Activated T-helper 2 cell treated with anti-CD3 and anti-CD28 coated beads, Interferon-gamma antibody, Interleukin-2, Interleukin-4, amounts not matched to agents 10 μg/mL and 5 μg/mL and 100 μg/mL, durations not matched to agents 14 hours and 24 hours and 36 hours (primary cell): Measurements from ENCODE around the gene ABCC3. TPM values are rescaled to one million over a fixed set of nuclear protein-coding genes. Genes with fewer than 3 reads are reported as not detected.
"Not testable (repeated sequence)": the region's sequence is repeated elsewhere in the genome, so short reads cannot be mapped to it uniquely, and the experiment has no call there.

Experiments used
- DNase-seq: peaks from one replicate; pipeline ENCODE4 v3.0.0; 2021; ENCODE audit warnings: low spot score
- H3K27ac Mint-ChIP-seq: one replicate; pipeline ENCODE4 v1.8.0; 2021; ENCODE audit warnings: mixed read lengths
- H3K27me3 Mint-ChIP-seq: one replicate; pipeline ENCODE4 v1.8.0; 2021; ENCODE audit warnings: low read depth, mixed read lengths
- H3K36me3 Mint-ChIP-seq: one replicate; pipeline ENCODE4 v1.8.0; 2021; ENCODE audit warnings: low read depth, mixed read lengths
- H3K4me1 Mint-ChIP-seq: one replicate; pipeline ENCODE4 v1.8.0; 2021; ENCODE audit warnings: low read depth, mixed read lengths
- H3K4me3 Mint-ChIP-seq: one replicate; pipeline ENCODE4 v1.8.0; 2021; ENCODE audit warnings: low read depth, mild to moderate bottlenecking, moderate library complexity, mixed read lengths
- H3K9me3 Mint-ChIP-seq: one replicate; pipeline ENCODE4 v1.8.0; 2021; ENCODE audit warnings: mixed read lengths
- intact Hi-C: fragments of 100-400 bp; cut with micrococcal nuclease; formaldehyde crosslinking; loops from one replicate; pipeline ENCODE4 v1.15.1; 2023
- total RNA-seq: library from RNA; stranded (reverse); gene quantifications from 2 replicates; pipeline ENCODE4 v1.2.3, GENCODE V29; 2022

The ABCC3 gene
- total RNA-seq, 1 donor from 2014 or later = not detected

DNA sequence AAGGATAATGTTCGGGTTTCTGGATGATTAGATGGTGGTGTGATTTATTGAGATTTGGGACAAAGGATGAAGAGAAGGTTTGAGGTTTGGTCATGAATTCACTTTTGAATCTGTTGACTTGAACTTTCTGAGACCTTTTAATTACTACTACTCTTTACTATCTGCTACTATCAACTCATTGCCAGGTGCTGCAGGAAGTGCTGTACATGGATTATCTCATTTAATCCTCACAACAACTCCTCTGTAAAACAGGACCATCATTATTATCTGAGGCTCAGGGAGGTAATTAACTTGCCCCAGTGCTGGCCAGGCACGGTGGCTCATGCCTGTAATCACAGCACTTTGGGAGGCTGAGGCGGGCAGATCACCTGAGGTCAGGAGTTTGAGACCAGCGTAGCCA, 76.0 kb downstream of the ABCC3 start:
- H3K4me3 Mint-ChIP-seq = no peak overlapping the region
- peaks cover 8% of the 10 kb centered on the region for H3K27me3 Mint-ChIP-seq
- peaks cover 4% of the 10 kb centered on the region for H3K36me3 Mint-ChIP-seq
- H3K4me1 Mint-ChIP-seq = peaks cover 17% of the 10 kb centered on the region
- no peaks in the 10 kb centered on the region for H3K9me3 Mint-ChIP-seq
- DNase-seq = no peak
- H3K27ac Mint-ChIP-seq = no peak overlapping the region
- intact Hi-C loops = no loop called here

DNA sequence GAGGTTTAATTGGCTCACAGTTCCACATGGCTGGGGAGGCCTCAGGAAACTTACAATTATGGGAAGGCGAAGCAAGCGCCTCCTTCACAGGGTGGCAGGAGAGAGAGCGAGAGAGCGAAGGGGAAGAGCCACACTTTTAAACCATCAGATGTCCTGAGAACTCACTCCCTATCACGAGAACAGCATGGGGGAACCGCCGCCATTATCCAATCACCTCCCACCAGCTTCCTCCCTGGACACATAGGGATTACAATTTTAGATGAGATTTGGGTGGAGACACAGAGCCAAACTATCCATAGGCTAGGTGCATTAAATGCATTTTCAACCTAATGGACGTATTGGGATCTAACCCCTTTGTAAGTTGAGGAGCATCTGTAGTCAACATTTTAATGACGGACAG, 78.0 kb downstream of the ABCC3 start:
- DNase-seq = no peak
- no peaks in the 10 kb centered on the region for H3K36me3 Mint-ChIP-seq
- intact Hi-C loops = no loop called here
- H3K27me3 Mint-ChIP-seq = peaks cover 8% of the 10 kb centered on the region
- no peak overlapping the region for H3K4me3 Mint-ChIP-seq
- no peaks in the 10 kb centered on the region for H3K9me3 Mint-ChIP-seq
- peaks cover 15% of the 10 kb centered on the region for H3K4me1 Mint-ChIP-seq
- no peak overlapping the region for H3K27ac Mint-ChIP-seq

DNA sequence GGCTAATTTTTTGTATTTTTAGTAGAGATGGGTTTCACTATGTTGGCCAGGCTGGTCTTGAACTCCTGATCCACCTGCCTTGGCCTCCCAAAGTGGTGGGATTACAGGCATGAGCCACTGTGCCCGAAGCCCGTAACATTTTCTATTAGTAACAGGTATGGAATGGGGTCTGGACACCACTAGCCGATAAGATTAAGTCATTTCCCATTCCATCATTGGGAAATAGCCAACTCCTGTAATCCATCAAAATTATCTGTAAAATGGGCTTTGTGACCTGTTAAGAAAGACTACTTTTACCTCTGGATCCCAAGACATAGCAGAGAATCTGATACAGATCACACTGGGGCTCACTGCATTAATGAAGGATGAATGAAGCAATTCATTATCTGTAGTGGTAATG, 80.8 kb downstream of the ABCC3 start:
- Mint-ChIP-seq H3K4me3 (no peak overlapping the region), H3K27ac (no peak overlapping the region), H3K36me3 (peaks cover 9% of the 10 kb centered on the region), H3K9me3 (no peaks in the 10 kb centered on the region), H3K27me3 (peaks cover 8% of the 10 kb centered on the region), H3K4me1 (peaks cover under 1% of the 10 kb centered on the region)
- intact Hi-C loops = no loop called here
- DNase-seq = no peak

DNA sequence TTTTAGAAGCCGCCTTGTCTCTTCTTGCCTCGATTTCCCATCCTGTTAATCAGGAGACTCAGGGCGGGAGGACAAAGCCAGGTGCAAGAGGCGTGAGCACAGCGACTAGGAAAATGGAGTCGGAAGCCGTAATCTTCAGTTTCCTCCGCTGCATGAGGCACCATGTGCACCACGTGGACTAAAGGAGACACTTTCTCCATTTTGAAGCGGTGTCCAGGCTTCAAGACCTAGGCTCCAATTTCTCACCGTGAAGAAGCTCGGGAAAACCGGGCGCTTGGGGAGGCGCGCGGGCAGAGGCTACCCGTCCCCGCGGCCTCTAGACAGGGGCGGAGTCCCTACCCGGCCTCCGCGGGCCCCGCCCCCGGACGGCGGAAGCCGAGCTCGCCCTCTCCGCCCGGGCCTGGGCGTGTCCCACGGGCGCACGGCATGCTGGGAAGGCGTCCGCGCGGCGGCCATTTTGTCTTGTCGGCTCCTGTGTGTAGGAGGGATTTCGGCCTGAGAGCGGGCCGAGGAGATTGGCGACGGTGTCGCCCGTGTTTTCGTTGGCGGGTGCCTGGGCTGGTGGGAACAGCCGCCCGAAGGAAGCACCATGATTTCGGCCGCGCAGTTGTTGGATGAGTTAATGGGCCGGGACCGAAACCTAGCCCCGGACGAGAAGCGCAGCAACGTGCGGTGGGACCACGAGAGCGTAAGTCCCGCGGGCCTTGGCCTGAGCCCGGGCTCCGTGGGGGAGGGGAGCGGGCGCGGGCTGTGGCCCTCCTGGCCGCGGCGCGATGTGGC, 84.7 kb downstream of the ABCC3 start, which contains the start of gene LUC7L3:
TSS of gene LUC7L3 (plus strand) at position 460 of the 780 bp plus-strand sequence. CDS start at position 590, 130 bp downstream.
- peak; percentile 94 for DNase-seq
- Mint-ChIP-seq H3K4me1 (peaks cover 14% of the 10 kb centered on the region), H3K4me3 (peak within 1 kb of the TSS; percentile 94), H3K27ac (peak within 1 kb of the TSS; percentile 99), H3K36me3 (peaks cover 30% of the 10 kb centered on the region), H3K27me3 (no peaks in the 10 kb centered on the region), H3K9me3 (no peaks in the 10 kb centered on the region)
- intact Hi-C loops = loop anchor here (1.0 kb wide), 1 partner anchor 11 kb away; no protein-coding TSS in a partner anchor

DNA sequence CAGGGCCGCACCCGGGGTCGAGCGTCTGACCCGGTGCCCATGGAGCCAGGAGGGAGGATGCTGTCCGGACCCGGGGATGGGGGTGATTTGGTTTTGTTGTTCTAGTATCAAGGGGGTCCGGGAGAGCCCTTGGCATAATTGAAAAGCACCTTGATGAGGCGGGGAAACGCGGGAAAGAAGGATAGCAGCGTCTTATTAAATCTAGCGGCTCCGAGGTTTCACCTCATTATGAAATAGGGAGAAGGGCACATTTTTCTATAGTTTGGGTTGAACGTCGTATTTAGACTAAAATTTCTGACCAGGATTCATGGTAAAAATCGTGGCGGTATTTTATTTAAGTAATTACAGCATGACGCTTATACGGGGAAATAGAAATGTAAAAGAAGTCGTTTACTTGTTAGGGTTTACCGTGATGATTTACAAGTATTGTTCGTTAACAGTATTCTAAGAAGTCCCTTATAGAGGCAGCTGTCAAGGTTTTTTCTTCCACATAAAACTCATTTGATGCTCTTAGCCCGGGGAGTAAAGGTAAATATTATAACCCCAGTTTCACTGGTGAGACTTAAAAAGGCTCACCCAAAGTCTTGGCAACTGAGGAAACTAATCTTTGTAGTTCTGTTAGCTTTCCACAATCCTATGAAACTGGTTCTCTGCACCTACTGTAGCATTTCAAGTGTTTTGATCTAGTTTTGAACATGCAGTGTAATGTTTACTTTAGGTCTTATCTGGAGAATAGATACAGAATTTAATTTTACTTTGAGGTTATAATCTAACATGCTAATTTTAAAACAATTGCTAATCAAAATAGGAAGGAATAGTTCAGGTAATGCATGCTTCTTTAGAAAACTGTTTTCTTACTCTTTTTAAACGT, 85.5 kb downstream of the ABCC3 start:
- H3K4me3 Mint-ChIP-seq = peak overlapping the region; percentile 94
- no peaks in the 10 kb centered on the region for H3K9me3 Mint-ChIP-seq
- peaks cover 14% of the 10 kb centered on the region for H3K4me1 Mint-ChIP-seq
- intact Hi-C loops = loop anchor here (1.0 to 5.0 kb wide), 2 partner anchors 12 to 147 kb away; partner anchors contain the start of gene TOB1
- peak overlapping the region; percentile 99 for H3K27ac Mint-ChIP-seq
- no peak for DNase-seq
- H3K27me3 Mint-ChIP-seq = no peaks in the 10 kb centered on the region
- peaks cover 35% of the 10 kb centered on the region for H3K36me3 Mint-ChIP-seq

DNA sequence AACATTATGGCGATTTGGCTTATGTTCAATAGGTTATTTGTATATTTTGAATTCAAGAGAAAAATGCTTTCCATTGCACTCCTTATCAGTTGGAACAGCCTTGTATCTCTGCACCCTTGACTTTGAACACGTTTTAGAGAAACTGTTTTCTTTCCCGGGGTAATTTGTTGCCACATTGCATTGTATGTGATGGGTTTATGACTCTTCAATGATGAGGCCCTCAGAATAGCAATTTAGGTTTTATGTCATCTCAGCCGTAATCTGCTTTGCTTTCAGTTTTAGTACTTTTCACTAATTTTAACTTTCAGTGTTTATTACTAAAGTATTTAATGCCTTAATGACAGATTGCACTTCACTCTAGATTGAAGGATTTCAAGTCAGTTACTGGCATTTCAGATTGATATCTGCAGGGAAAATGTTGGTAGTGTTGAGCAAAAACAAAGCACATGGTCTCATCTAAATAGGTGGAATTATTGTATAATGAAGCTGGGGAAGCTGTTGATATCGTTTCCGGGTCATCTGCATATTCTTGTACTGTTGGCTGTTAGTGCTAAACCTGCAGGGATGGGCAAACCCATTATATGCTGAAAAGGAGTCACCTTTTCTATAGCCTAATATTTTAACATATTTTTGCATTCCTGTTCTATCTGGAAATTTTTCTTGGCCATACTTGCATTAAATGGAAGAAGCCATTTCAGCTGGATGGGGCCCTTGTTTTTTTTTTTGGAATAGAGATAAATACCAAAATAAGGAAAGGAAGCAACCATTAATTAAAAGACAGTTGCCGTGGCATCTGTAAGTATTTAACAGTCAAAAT, 86.7 kb downstream of the ABCC3 start:
- DNase-seq = no peak
- peaks cover 35% of the 10 kb centered on the region for H3K36me3 Mint-ChIP-seq
- H3K27ac Mint-ChIP-seq = peak overlapping the region; percentile 99
- H3K27me3 Mint-ChIP-seq = no peaks in the 10 kb centered on the region
- H3K4me1 Mint-ChIP-seq = peaks cover 16% of the 10 kb centered on the region
- intact Hi-C loops = loop anchor here (5.0 kb wide), 1 partner anchor 146 kb away; the partner anchor contains the start of gene TOB1
- peak overlapping the region; percentile 94 for H3K4me3 Mint-ChIP-seq
- H3K9me3 Mint-ChIP-seq = no peaks in the 10 kb centered on the region

DNA sequence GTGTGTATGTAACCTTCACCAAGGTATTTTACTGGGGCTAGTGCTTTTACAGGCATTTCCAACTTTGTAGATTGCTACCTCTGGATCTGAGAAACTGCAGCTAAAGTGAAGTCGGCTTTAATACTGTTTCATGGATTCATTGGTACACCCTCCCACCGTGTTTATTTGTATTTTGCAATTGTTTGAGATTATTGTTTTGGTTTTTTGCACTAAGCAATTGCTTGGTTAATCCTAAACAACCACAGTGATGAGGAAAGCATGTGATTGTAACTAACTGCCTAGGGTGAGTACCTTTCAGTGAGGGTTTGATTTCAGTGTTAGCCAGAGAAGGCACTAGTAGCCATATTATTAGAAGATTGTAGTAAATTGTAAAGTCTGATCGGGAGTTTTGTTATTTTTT, 88.1 kb downstream of the ABCC3 start:
- DNase-seq = no peak
- Mint-ChIP-seq H3K4me3 (peak overlapping the region; percentile 26), H3K27me3 (no peaks in the 10 kb centered on the region), H3K27ac (no peak overlapping the region), H3K36me3 (peaks cover 41% of the 10 kb centered on the region), H3K9me3 (no peaks in the 10 kb centered on the region), H3K4me1 (peaks cover 23% of the 10 kb centered on the region)
- intact Hi-C loops = loop anchor here (5.0 kb wide), 1 partner anchor 145 kb away; the partner anchor contains the start of gene TOB1

DNA sequence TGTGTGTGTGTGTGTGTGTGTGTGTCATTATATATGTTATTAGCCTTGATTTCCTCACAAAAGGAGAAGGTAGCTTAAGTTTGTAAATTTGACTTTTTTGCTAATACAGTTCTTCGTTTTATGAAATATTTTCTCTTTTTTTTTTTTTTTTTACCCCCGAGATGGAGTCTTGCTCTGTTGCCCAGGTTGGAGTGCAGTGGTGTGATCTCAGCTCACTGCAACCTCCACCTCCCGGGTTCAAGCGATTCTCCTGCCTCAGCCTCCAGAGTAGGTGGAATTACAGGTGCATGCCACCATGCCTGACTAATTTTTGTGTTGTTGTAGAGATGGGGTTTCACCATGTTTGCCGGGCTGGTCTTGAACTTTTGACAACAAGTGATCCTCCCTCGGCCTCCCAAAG, 89.9 kb downstream of the ABCC3 start:
- not testable (repeated sequence) for H3K27me3 Mint-ChIP-seq, H3K4me3 Mint-ChIP-seq, H3K9me3 Mint-ChIP-seq, H3K27ac Mint-ChIP-seq, DNase-seq
- intact Hi-C loops = loop anchor here (5.0 kb wide), 1 partner anchor 143 kb away; the partner anchor contains the start of gene TOB1
- Mint-ChIP-seq H3K4me1 (peaks cover 36% of the 10 kb centered on the region), H3K36me3 (peaks cover 41% of the 10 kb centered on the region)

DNA sequence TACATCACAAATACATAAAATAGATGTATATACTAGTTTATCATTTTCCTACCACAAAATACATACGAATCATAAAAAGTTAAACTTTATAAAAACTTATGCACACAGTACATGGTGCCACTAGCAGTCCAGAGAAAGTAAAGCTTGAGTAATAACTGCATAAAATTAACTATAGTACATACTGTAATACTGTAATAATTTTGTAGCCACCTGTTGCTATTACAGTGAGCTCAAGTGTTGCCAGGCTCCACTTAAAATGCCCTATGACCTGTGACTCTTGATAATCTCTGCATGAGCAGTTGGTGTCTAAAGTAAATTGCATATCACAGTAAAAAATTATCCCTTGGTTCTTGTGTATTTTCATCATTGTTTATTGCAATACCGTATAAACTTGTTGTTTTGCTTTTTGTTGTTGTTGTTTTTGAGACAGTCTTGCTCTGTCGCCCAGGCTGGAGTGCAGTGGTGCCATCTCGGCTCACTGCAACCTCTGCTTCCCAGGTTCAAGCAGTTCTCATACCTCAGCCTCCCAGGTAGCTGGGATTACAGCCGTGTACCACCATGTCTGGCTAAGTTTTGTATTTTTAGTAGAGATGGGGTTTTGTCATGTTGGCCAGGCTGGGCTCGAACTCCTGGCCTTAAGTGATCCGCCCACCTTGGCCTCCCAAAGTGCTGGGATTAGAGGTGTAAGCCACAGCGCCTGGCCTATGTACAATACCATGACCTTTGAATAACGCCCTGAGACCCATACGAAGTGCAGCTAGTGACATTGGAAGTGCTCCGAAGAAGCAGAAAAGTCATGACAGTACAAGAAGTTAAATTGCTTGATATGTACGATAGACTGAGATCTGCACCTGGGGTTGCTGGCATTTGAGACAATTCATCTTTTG, 91.3 kb downstream of the ABCC3 start:
- Mint-ChIP-seq H3K4me3 (no peak overlapping the region), H3K27me3 (no peaks in the 10 kb centered on the region), H3K4me1 (peaks cover 36% of the 10 kb centered on the region), H3K27ac (no peak overlapping the region), H3K9me3 (no peaks in the 10 kb centered on the region), H3K36me3 (peaks cover 29% of the 10 kb centered on the region)
- no peak for DNase-seq
- intact Hi-C loops = no loop called here

DNA sequence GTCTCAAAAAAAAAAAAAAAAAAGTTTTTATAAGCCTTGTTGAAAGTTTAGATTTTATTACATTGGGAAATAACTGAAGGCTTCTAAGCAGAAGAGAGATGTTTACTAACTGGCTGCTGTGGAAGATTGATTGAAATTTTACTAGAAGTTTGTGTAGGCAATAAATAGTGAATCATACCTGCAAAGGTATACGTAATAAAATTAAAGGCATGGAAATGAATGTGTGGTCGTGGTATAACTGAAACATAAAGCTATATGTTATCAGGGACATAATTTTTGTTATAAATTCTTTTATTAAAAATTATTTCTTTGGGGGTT, 93.4 kb downstream of the ABCC3 start:
- DNase-seq = no peak
- Mint-ChIP-seq H3K27ac (no peak overlapping the region), H3K36me3 (peaks cover 25% of the 10 kb centered on the region), H3K27me3 (no peaks in the 10 kb centered on the region), H3K4me1 (peaks cover 30% of the 10 kb centered on the region), H3K9me3 (no peaks in the 10 kb centered on the region), H3K4me3 (no peak overlapping the region)
- intact Hi-C loops = no loop called here

DNA sequence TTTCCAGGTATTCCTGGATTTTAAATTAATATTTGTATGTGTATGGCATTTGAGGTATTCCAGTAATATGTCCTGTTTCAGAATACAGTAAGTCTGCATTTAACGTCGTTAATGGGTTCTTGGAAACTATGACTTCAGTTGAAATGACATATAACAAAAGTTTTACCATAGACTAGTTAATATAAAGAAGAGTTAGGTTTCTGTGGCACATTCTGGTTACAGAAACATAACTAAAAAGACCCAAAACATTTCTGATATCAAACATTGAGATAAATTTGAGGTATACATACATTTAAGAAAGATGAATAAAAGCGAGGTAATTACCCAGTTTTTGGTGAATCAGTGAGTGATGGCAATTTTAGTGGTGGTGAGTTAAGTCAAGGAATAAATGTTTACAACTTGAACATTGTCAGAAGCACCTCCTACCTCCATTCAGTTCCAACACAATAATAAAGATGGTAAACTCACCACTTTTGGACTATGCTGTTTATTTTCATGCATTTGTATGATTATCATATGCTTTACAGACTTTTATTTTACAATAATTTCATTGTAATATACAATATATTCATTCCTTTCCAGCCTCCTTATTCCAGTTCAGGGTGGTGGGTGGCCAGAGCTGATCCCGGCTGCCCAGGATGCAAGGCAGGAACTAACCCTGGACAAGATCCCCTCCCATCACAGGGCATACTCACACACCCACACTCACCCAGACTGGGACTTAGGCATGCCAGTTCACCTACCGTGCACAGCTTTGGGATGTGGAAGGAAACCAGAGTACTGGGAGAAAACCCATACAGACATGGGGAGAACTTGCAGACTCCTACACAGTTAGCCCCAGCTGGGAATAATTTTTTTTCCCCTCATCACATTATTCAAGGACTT, 94.4 kb downstream of the ABCC3 start:
- Mint-ChIP-seq H3K4me1 (peaks cover 31% of the 10 kb centered on the region), H3K27me3 (no peaks in the 10 kb centered on the region), H3K27ac (peak overlapping the region; percentile 69), H3K4me3 (no peak overlapping the region), H3K36me3 (peaks cover 24% of the 10 kb centered on the region), H3K9me3 (no peaks in the 10 kb centered on the region)
- no peak for DNase-seq
- intact Hi-C loops = no loop called here
